Endothelial cell of umbilical vein (primary cell): Measurements from ENCODE around the gene CD2BP2. TPM values are rescaled to one million over a fixed set of nuclear protein-coding genes. Genes with fewer than 3 reads are reported as not detected.

ENCODE experiments used
- BruUV-seq: library from RNA; stranded (reverse); fragments of 400-500 nt; replicated peaks from 2 replicates; lab custom pipeline; 2021; lab: Mats Ljungman, UMichigan
- CTCF ChIA-PET: fragments of 300-600, 350-600 bp; sonication (Branson Sonifier 250); formaldehyde crosslinking; loops from one replicate; lab custom pipeline; 2021; ENCODE audit warnings: antibody characterized with exemption, inconsistent platforms; lab: Charles Lee
- POLR2A ChIA-PET: fragments of 300-600, 350-600 bp; sonication (Branson Sonifier 250); formaldehyde crosslinking; loops from one replicate; lab custom pipeline; 2021; ENCODE audit warnings: antibody characterized with exemption, inconsistent platforms; lab: Charles Lee
- DNase-seq: peaks from one replicate; pipeline ENCODE4 v3.0.0-alpha.2; 2011; ENCODE audit warnings: low read depth, low spot score
- FAIRE-seq: peaks from 2 replicates; lab custom pipeline; 2011; peaks lifted over from hg19 to GRCh38; lab: Jason Lieb, UNC
- H2AFZ ChIP-seq: 2 replicates; pipeline ENCODE4 v1.6.0; 2012; ENCODE audit warnings: low read depth, low read length, control low read depth, inconsistent platforms
- H3K27ac ChIP-seq: 2 replicates; pipeline ENCODE4 v1.5.1; 2011; ENCODE audit warnings: low read depth, mild to moderate bottlenecking, control low read depth, low read length, moderate library complexity; ENCODE audit not compliant: insufficient read depth
- H3K27me3 ChIP-seq, 2 experiments: 2 replicates each; pipeline versions ENCODE4 v1.6.0 to v1.6.1; 2011; ENCODE audit warnings: low read length in 2 of 2, mixed read lengths in 1 of 2; ENCODE audit not compliant: control insufficient read depth in 2 of 2, insufficient read depth in 2 of 2
- H3K36me3 ChIP-seq, 2 experiments: 2 replicates in 1 of 2; 3 replicates in 1 of 2; pipeline ENCODE4 v1.5.1; 2011; ENCODE audit warnings: low read length in 2 of 2, mild to moderate bottlenecking in 1 of 2, moderate library complexity in 1 of 2; ENCODE audit not compliant: control insufficient read depth in 2 of 2, insufficient read depth in 2 of 2; ENCODE audit errors: extremely low read depth in 1 of 2
- H3K4me1 ChIP-seq: 3 replicates; pipeline ENCODE4 v1.5.1; 2011; ENCODE audit warnings: mild to moderate bottlenecking, low read length; ENCODE audit not compliant: control insufficient read depth, insufficient read depth; ENCODE audit errors: extremely low read depth
- H3K4me2 ChIP-seq: 2 replicates; pipeline ENCODE4 v1.6.1; 2011; ENCODE audit warnings: low read length, control low read depth, mixed read lengths; ENCODE audit not compliant: insufficient read depth
- H3K4me3 ChIP-seq, 3 experiments: fragments of 200-600 bp in 1 of 3; sonication (generic), shearing (Covaris generic) in 1 of 3; replicated peaks in 1 of 3; 2 replicates each; pipeline ENCODE4 v1.5.1; 2011 to 2016; ENCODE audit warnings: control low read depth in 3 of 3, low read length in 3 of 3, mild to moderate bottlenecking in 2 of 3, inconsistent platforms in 1 of 3, low read depth in 1 of 3, moderate library complexity in 1 of 3; ENCODE audit not compliant: insufficient read depth in 1 of 3
- H3K79me2 ChIP-seq: 2 replicates; pipeline ENCODE4 v1.6.0; 2012; ENCODE audit warnings: low read length, inconsistent platforms; ENCODE audit not compliant: control insufficient read depth, insufficient read depth
- H3K9ac ChIP-seq: replicated peaks from 2 replicates; pipeline ENCODE3; 2011; ENCODE audit warnings: low read length, control low read depth; ENCODE audit not compliant: insufficient read depth; ENCODE audit errors: extremely low read depth
- H3K9me1 ChIP-seq: replicated peaks from 3 replicates; pipeline ENCODE4 v1.6.0; 2011; ENCODE audit warnings: mild to moderate bottlenecking, low read length; ENCODE audit not compliant: control insufficient read depth, insufficient read depth; ENCODE audit errors: extremely low read depth
- H3K9me3 ChIP-seq: replicated peaks from 2 replicates; pipeline ENCODE4 v1.5.1; 2012; ENCODE audit warnings: low read length, inconsistent platforms; ENCODE audit not compliant: control insufficient read depth, insufficient read depth
- H4K20me1 ChIP-seq: replicated peaks from 2 replicates; pipeline ENCODE3; 2011; ENCODE audit warnings: mild to moderate bottlenecking, low read length; ENCODE audit not compliant: control insufficient read depth, insufficient read depth; ENCODE audit errors: extremely low read depth
- CTCF ChIP-seq, 2 donors: IDR thresholded peaks; 1 replicate in 1 of 2; 2 replicates in 1 of 2; pipeline ENCODE4 v1.5.1; 2011; ENCODE audit warnings: low read length in 2 of 2, mild to moderate bottlenecking in 2 of 2, moderate library complexity in 2 of 2, control low read depth in 1 of 2, inconsistent platforms in 1 of 2, low read depth in 1 of 2; ENCODE audit not compliant: insufficient read depth in 1 of 2; ENCODE audit errors: extremely low read depth in 1 of 2
- EZH2 ChIP-seq: IDR thresholded peaks from 2 replicates; pipeline ENCODE4 v1.6.1; 2012; ENCODE audit warnings: borderline replicate concordance, low read depth, mild to moderate bottlenecking, moderate library complexity, low read length, inconsistent platforms; ENCODE audit not compliant: severe bottlenecking
- FOS ChIP-seq: IDR thresholded peaks from 2 replicates; pipeline ENCODE4 v1.6.1; 2011; ENCODE audit warnings: mild to moderate bottlenecking, low read length, moderate library complexity, borderline replicate concordance; ENCODE audit not compliant: insufficient read depth
- GATA2 ChIP-seq: IDR thresholded peaks from 2 replicates; pipeline ENCODE4 v1.7.0; 2011; ENCODE audit warnings: low read depth, mild to moderate bottlenecking, moderate library complexity, mixed read lengths, low read length; ENCODE audit not compliant: insufficient read length, insufficient read depth
- JUN ChIP-seq: IDR thresholded peaks from 2 replicates; pipeline ENCODE4 v1.6.1; 2011; ENCODE audit warnings: borderline replicate concordance, low read depth; ENCODE audit not compliant: insufficient read length, insufficient read depth
- MAX ChIP-seq: IDR thresholded peaks from 2 replicates; pipeline ENCODE4 v1.6.1; 2011; ENCODE audit not compliant: insufficient read depth, insufficient read length
- MYC ChIP-seq: IDR thresholded peaks from one replicate; pipeline ENCODE4 v1.6.1; 2011; ENCODE audit warnings: mild to moderate bottlenecking, low read depth, low read length
- POLR2A ChIP-seq: IDR thresholded peaks from 2 replicates; pipeline ENCODE4 v1.6.1; 2012; ENCODE audit warnings: low read depth, mild to moderate bottlenecking, control low read depth, low read length
- POLR2AphosphoS5 ChIP-seq: IDR thresholded peaks from 2 replicates; pipeline ENCODE4 v1.6.1; 2012; ENCODE audit warnings: low read depth, mild to moderate bottlenecking, control low read depth, low read length, moderate library complexity; ENCODE audit not compliant: insufficient read depth
- dilution Hi-C: fragments of 300-500 bp; cut with MboI; formaldehyde crosslinking; loops from one replicate; pipeline ENCODE4 v1.15.0; 2019; ENCODE audit warnings: low sequenced_read_pairs; ENCODE audit not compliant: extremely low pct_ligation_motif_present
- intact Hi-C: fragments of 100-400 bp; cut with micrococcal nuclease; formaldehyde crosslinking; loops from one replicate; pipeline ENCODE4 v1.10.0; 2022
- polyA plus RNA-seq, 4 experiments: library from polyadenylated mRNA; depleted of rRNA in 3 of 4; stranded (reverse) in 3 of 4; unstranded in 1 of 4; fragments of >200 nt; gene quantifications; 2 replicates each; pipeline versions ENCODE4 v1.2.1 to v1.2.3, GENCODE V29; 2011 to 2012; ENCODE audit warnings: missing spikeins in 1 of 4
- total RNA-seq: library from RNA; stranded (reverse); gene quantifications from 2 replicates; pipeline ENCODE4 v1.2.3, GENCODE V29; 2021

Gene CD2BP2
- total and polyA plus RNA-seq, 2 donors (not counting 3 experiments of a cell fraction or from before 2014, with no cell fraction given): 47.2 to 75.7 TPM

GRCh38 chr16:30355954-30356308 lies 823 bp upstream of the CD2BP2 start:
- ChIA-PET POLR2A (no interaction called here), CTCF (interaction anchor here (1.5 to 2.5 kb wide), 3 partner anchors 15 to 54 kb away, joined by 3 to 12 read pairs (median 8); partner anchors contain the start of gene ZNF48)
- no peak overlapping the region for H2AFZ ChIP-seq
- H3K36me3 ChIP-seq: peaks cover 0 to 30% of the 10 kb centered on the region in 2 experiments
- peak overlapping the region; percentile 96 for H3K9ac ChIP-seq
- BruUV-seq: no TSS peak
- H3K79me2 ChIP-seq: peaks cover 26% of the 10 kb centered on the region
- dilution Hi-C loops (no loop called here), intact Hi-C loops (no loop called here)
- TF ChIP-seq MAX (no peak), EZH2 (no peak), JUN (no peak), POLR2AphosphoS5 (no peak), GATA2 (no peak), POLR2A (no peak), MYC (no peak), CTCF (IDR thresholded peaks at IDR 0.05; ENCODE audit: extremely low read depth in 1 of 2, insufficient read depth in 1 of 2, low read depth in 1 of 2, low read length in 2 of 2) (no peak), FOS (no peak)
- H3K4me3 ChIP-seq: peak overlapping the region in 1 of 3 experiments; percentile 84
- no peaks in the 10 kb centered on the region for H3K27me3 ChIP-seq
- peak overlapping the region; percentile 66 for H3K4me2 ChIP-seq
- peak overlapping the region; percentile 95 for H3K27ac ChIP-seq
- no peaks in the 10 kb centered on the region for H3K9me3 ChIP-seq
- peaks cover 32% of the 10 kb centered on the region for H3K4me1 ChIP-seq
- FAIRE-seq: no peak
- no peak for DNase-seq
- no peaks in the 10 kb centered on the region for H4K20me1 ChIP-seq
- no peaks in the 10 kb centered on the region for H3K9me1 ChIP-seq
